ENCODE data around the gene GORASP2.

Gene GORASP2

DNA sequence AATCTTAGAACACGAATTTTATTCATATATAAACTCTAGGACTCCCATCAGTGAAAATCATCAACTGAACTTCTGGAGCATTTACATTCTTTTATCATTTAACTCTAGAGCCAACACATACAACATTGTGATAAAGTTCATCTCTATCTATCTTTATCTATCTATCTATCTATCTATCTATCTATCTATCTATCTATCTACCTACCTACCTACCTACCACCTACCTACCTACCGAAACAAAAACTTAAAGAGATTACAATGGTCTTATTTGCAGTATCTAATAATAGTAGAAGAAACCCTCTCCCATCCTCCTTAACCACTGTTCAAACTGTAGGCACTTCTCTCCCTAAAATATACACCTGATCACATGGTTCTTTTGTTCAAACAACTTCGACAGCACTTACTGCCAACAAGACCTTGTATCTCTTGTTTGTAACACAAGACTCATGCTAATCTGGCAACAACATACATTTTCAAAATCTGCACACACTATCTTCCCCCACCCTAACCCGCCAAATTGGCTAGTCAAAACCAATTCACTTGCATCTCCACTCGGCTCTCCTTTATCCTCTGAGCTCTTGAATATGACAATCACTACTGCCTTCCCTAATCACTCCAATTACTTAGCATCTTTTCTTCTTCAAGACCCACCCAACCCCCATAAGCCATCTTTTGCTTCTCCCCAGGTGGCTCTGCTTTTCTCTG is 69.0 kb downstream of the GORASP2 start:
- no peak for DNase-seq (ENCODE audit: low read depth)
- no peak for TF ChIP-seq CTCF (conservative IDR thresholded peaks at IDR 0.05; ENCODE audit: low read depth, low read length)
- H3K4me3 ChIP-seq (ENCODE audit: low read length) = no peak overlapping the region

DNA sequence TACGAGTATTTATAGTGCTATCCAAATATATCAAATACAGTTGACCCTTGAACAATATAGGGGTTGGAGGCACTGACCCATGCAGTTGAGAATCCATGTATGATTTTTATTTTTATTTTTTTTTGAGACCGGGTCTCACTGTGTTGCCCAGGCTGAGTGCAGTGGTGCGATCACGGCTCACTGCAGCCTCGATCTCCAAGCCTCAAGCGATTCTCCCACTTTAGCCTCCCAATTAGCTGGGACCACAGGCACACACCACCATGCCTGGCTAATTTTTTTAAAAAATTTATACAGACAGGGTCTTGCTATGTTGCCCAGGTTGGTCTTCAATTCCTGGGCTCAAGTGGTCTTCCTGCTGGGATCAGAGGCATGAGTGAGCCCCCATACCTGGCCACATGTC is 70.6 kb downstream of the GORASP2 start:
- no peak overlapping the region for H3K4me3 ChIP-seq (ENCODE audit: low read length)
- no peak for TF ChIP-seq CTCF (conservative IDR thresholded peaks at IDR 0.05; ENCODE audit: low read depth, low read length)
- DNase-seq (ENCODE audit: low read depth) = no peak

- DNase-seq (ENCODE audit: low read depth) = no peak
- no peak overlapping the region for H3K4me3 ChIP-seq (ENCODE audit: low read length)
- no peak for TF ChIP-seq CTCF (conservative IDR thresholded peaks at IDR 0.05; ENCODE audit: low read depth, low read length)
These were observed 75.3 kb downstream of the GORASP2 start for GRCh38 chr2:171004363-171004762.

- no peak overlapping the region for H3K4me3 ChIP-seq (ENCODE audit: low read length)
- no peak for TF ChIP-seq CTCF (conservative IDR thresholded peaks at IDR 0.05; ENCODE audit: low read depth, low read length)
- no peak for DNase-seq (ENCODE audit: low read depth)
These were observed 75.8 kb downstream of the GORASP2 start for GRCh38 chr2:171004833-171005232.

- peak; percentile 32 for DNase-seq (ENCODE audit: low read depth)
- TF ChIP-seq CTCF (conservative IDR thresholded peaks at IDR 0.05; ENCODE audit: low read depth, low read length) = no peak
- no peak overlapping the region for H3K4me3 ChIP-seq (ENCODE audit: low read length)
These were observed 79.6 kb downstream of the GORASP2 start for GRCh38 chr2:171008550-171009205.

- H3K4me3 ChIP-seq (ENCODE audit: low read length) = no peak overlapping the region
- TF ChIP-seq CTCF (conservative IDR thresholded peaks at IDR 0.05; ENCODE audit: low read depth, low read length) = no peak
- no peak for DNase-seq (ENCODE audit: low read depth)
These were observed 80.3 kb downstream of the GORASP2 start for GRCh38 chr2:171009386-171009785.

DNA sequence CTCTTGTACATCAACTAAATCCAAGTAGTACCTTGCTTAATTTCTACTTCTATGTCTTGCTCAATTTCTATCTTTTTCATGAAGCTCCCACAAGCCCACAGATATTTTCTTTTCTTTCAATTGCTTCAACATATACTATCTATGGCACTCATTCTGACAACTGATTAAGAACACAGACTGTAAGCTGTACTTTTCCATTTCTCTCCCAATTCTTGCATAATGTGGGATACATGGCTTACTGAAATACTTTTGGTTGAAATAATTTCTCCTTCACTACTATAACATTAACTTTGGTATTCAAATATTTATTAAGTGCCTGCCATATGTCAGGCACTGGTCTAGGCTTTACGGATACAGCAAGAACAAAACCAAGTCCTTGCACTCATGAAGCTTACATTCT is 84.8 kb downstream of the GORASP2 start:
- DNase-seq (ENCODE audit: low read depth) = no peak
- H3K4me3 ChIP-seq (ENCODE audit: low read length) = no peak overlapping the region
- no peak for TF ChIP-seq CTCF (conservative IDR thresholded peaks at IDR 0.05; ENCODE audit: low read depth, low read length)
